Measurements from ENCODE around the gene LIN7C. TPM values are rescaled to one million over a fixed set of nuclear protein-coding genes. Genes with fewer than 3 reads are reported as not detected.

The LIN7C gene
- total RNA-seq, 1 donor from 2014 or later: 31.1 TPM

GRCh38 chr11:27477831-27478230 lies 28.7 kb downstream of the LIN7C start:
- Mint-ChIP-seq H3K4me1 (ENCODE audit: unreplicated experiment) (no peaks in the 10 kb centered on the region), H3K27ac (no peak overlapping the region), H3K4me3 (no peak overlapping the region), H3K9me3 (no peaks in the 10 kb centered on the region), H3K36me3 (no peaks in the 10 kb centered on the region), H3K27me3 (no peaks in the 10 kb centered on the region)
- no peak for DNase-seq (ENCODE audit: extremely low spot score, unreplicated experiment)
- TF ChIP-seq, protein P1, sequence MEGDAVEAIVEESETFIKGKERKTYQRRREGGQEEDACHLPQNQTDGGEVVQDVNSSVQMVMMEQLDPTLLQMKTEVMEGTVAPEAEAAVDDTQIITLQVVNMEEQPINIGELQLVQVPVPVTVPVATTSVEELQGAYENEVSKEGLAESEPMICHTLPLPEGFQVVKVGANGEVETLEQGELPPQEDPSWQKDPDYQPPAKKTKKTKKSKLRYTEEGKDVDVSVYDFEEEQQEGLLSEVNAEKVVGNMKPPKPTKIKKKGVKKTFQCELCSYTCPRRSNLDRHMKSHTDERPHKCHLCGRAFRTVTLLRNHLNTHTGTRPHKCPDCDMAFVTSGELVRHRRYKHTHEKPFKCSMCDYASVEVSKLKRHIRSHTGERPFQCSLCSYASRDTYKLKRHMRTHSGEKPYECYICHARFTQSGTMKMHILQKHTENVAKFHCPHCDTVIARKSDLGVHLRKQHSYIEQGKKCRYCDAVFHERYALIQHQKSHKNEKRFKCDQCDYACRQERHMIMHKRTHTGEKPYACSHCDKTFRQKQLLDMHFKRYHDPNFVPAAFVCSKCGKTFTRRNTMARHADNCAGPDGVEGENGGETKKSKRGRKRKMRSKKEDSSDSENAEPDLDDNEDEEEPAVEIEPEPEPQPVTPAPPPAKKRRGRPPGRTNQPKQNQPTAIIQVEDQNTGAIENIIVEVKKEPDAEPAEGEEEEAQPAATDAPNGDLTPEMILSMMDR (conservative IDR thresholded peaks at IDR 0.05): no peak

GRCh38 chr11:27477243-27477642 lies 29.3 kb downstream of the LIN7C start:
- no peaks in the 10 kb centered on the region for H3K36me3 Mint-ChIP-seq
- no peaks in the 10 kb centered on the region for H3K9me3 Mint-ChIP-seq
- DNase-seq (ENCODE audit: extremely low spot score, unreplicated experiment): no peak
- no peaks in the 10 kb centered on the region for H3K4me1 Mint-ChIP-seq (ENCODE audit: unreplicated experiment)
- TF ChIP-seq, protein P1 (conservative IDR thresholded peaks at IDR 0.05): no peak
- peaks cover 3% of the 10 kb centered on the region for H3K27me3 Mint-ChIP-seq
- H3K27ac Mint-ChIP-seq: no peak overlapping the region
- H3K4me3 Mint-ChIP-seq: no peak overlapping the region

DNA sequence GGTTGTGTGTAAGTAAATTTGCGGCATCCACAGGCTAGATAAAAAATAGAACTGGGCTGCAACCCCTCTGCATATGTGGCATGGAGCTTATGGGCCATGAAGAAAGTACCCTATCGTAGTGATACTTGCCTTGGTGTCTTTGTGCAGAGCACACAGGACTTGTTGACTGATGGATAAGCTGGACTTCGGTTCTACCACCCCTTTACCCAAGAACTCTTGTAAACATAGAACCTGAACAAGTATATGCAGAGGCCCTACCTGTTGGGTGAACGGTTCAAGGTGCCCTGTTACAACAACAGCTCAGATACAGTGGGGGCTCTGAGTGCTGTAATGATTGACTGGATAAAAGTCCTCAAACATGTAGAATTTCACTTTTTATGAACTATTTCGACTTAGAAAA lies 30.9 kb downstream of the LIN7C start:
- Mint-ChIP-seq H3K4me1 (ENCODE audit: unreplicated experiment) (peaks cover 6% of the 10 kb centered on the region), H3K9me3 (no peaks in the 10 kb centered on the region), H3K36me3 (no peaks in the 10 kb centered on the region), H3K27me3 (peaks cover 8% of the 10 kb centered on the region), H3K4me3 (no peak overlapping the region), H3K27ac (no peak overlapping the region)
- DNase-seq (ENCODE audit: extremely low spot score, unreplicated experiment): no peak
- TF ChIP-seq, protein P1 (conservative IDR thresholded peaks at IDR 0.05): no peak

GRCh38 chr11:27473017-27473406 lies 33.6 kb downstream of the LIN7C start:
- TF ChIP-seq, protein P1 (conservative IDR thresholded peaks at IDR 0.05): no peak
- H3K4me1 Mint-ChIP-seq (ENCODE audit: unreplicated experiment): peaks cover 26% of the 10 kb centered on the region
- DNase-seq (ENCODE audit: extremely low spot score, unreplicated experiment): no peak
- H3K9me3 Mint-ChIP-seq: no peaks in the 10 kb centered on the region
- peak overlapping the region; percentile 96 for H3K4me3 Mint-ChIP-seq
- no peaks in the 10 kb centered on the region for H3K36me3 Mint-ChIP-seq
- H3K27me3 Mint-ChIP-seq: peaks cover 11% of the 10 kb centered on the region
- peak overlapping the region; percentile 93 for H3K27ac Mint-ChIP-seq

- Mint-ChIP-seq H3K27me3 (peaks cover 14% of the 10 kb centered on the region), H3K4me1 (ENCODE audit: unreplicated experiment) (peaks cover 30% of the 10 kb centered on the region)
Observed at GRCh38 chr11:27472398-27473016, 34.1 kb downstream of the LIN7C start, which contains the start of gene LGR4. Gene LGR4, minus strand, starts transcription at chr11:27472790. Its CDS starts 488 bp downstream, at chr11:27472302.

More at GRCh38 chr11:27472398-27473016, 34.1 kb downstream of the LIN7C start, which contains the start of gene LGR4:
- Mint-ChIP-seq H3K36me3 (no peaks in the 10 kb centered on the region), H3K27ac (peak within 1 kb of the TSS; percentile 93), H3K9me3 (no peaks in the 10 kb centered on the region), H3K4me3 (peak within 1 kb of the TSS; percentile 96)
- TF ChIP-seq, protein P1 (conservative IDR thresholded peaks at IDR 0.05): no peak
- DNase-seq (ENCODE audit: extremely low spot score, unreplicated experiment): peak; percentile 88

Measured in type B pancreatic cell (in vitro differentiated cells).